ENCODE data around the gene RASA4B.
"Not testable (repeated sequence)": the region's sequence is repeated elsewhere in the genome, so short reads cannot be mapped to it uniquely, and the experiment has no call there.

The RASA4B gene

GRCh38 chr7:102459221-102459844 is 58.2 kb downstream of the RASA4B start:
- Histone ChIP-seq H3K4me3 (no peak overlapping the region), H3K27ac (no peak overlapping the region)

DNA sequence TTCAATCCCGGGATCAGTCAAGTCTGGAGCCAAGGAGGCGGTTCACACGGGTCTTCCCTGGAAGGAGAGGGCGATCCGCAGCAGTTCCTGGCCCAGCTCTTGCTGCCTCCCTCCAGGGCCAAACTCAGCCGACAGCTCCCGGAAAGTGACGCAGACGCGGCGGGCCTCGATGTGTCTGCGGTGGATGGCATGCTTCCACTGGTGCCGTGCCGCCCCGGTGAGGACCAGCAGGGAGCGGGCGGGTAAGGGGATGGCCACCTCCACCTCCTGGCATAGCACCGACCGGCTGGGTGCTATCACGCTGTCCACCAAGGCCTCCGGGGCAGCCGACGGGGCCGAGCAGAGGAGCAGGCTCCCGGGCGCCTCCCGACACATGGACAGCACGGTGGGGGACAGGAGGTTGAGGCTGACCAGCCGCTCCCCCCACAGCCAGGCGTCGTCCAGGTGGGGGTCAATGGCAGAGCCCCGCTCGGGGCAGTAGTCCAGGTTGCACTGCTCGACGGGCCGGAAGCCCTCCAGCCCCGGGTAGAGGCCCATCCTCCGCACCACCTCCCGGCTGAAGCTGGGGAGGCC is 60.1 kb downstream of the RASA4B start:
- Histone ChIP-seq H3K27ac (no peak overlapping the region), H3K4me3 (no peak overlapping the region)

- H3K4me3 ChIP-seq = no peak overlapping the region
- no peak overlapping the region for H3K27ac ChIP-seq
These were observed 61.2 kb downstream of the RASA4B start for GRCh38 chr7:102456327-102456726.

GRCh38 chr7:102455596-102455995 is 62.0 kb downstream of the RASA4B start:
- no peak overlapping the region for H3K4me3 ChIP-seq

DNA sequence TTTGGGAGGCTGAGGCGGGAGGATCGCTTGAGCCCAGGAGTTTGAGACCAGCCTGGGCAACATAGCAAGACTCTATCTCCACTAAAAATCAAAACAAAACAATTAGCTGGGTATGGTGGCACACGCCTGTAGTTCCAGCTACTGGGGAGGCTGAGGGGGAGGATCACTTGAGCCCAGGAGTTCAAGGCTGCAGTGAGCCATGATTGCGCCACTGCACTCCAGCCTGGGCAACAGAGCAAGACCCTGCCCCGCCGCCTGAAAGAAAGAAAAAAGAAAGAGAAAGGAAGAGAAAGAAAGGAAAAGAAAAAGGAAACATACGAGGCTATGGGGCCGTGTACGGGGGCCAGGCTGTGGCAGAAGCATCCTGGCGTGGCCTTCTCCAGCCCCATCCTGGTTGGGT is 62.6 kb downstream of the RASA4B start:
- not testable (repeated sequence) for H3K27ac ChIP-seq, H3K4me3 ChIP-seq

More at GRCh38 chr7:102455596-102455995, 62.0 kb downstream of the RASA4B start:
- no peak overlapping the region for H3K27ac ChIP-seq

DNA sequence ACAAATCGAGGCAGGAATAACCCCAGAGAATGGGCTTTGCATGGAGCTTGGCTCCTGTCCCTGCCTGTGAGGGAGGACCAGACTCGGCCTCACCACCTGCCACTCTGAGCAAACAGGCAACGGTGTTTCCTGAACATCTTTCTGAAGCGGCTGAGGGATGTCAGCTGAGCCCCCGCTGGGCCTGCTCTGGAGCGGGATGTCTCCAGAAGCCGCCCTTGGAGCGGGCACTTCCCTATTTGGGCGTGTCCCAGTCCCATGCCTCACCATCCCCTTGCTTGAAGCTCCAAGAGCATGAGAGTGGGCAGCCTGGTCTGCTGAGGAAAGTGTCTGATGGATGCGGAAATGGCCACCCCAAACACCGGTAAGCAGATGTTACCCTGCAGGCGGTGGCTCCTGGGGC is 63.1 kb downstream of the RASA4B start:
- Histone ChIP-seq H3K27ac (no peak overlapping the region), H3K4me3 (no peak overlapping the region)

DNA sequence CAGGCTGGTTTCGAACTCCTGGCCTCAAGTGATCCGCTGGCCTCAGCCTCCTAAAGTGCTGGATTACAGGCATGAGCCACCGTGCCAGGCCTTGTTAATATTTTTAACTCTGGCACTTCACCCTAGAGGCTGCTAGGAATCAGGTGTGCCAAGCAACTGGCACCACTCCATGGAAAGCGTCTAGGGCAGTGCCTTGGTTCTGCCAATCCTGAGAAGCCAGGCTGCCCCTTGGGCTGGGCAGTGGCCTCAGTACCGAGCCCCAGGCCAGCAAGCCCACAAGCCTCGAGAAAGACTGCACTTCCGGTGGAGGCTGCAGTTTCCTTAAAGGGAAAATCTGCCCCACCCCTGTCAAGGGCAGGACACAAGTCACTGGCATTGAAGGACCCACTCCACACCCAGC is 64.3 kb downstream of the RASA4B start:
- H3K4me3 ChIP-seq = no peak overlapping the region
- no peak overlapping the region for H3K27ac ChIP-seq

DNA sequence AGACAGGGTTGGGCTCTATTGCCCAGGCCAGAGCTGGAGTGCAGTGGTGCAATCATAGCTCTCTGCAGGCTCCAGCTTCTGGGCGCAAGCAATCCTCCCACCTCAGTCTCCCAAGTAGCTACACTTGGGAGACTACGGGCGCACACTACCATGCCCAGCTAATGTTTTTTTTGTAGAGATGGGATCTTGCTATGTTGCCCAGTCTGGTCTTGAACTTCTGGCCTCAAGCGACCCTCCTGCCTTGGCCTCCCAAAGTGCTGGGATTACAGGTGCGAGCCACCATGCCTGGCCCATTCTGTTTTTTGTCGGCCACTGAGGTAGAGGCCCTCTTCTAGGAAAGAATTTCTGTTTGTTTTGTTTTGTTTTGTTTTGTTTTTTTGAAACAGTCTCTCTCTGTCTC is 65.1 kb downstream of the RASA4B start:
- no peak overlapping the region for H3K27ac ChIP-seq
- no peak overlapping the region for H3K4me3 ChIP-seq

DNA sequence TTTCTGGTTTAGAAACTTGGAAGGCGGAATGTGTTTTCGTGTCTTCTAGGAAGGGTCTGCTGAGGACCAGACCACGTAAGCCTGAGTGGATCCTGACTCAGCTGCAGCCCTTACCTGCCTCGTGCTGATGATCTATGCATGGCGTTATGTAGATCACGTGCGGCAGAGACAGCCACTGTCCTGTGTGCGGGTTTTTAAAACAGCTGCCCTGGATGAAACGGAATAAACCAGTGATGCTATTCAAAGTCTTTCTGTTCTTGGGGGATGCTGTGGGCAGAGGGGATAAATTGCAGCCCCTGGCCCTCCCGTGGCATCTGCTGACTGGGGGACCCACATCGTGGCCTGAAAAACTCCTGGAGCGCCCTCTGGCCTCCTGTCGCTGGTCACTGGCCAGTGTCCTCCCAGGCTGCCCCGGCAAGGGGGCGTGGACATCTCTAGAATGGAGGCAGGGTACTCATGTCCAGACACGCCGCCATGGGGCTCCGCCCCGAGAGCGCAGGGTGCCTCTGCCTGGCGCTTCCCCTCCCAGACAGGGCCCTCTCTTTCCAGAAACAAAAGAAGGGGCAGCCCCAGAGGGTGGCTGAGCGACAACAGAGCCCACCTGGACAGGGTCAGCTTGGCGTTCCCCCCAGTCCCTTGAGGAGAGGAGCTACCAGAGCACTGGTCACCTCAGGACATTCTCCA is 66.1 kb downstream of the RASA4B start:
- no peak overlapping the region for H3K4me3 ChIP-seq
- H3K27ac ChIP-seq = no peak overlapping the region

DNA sequence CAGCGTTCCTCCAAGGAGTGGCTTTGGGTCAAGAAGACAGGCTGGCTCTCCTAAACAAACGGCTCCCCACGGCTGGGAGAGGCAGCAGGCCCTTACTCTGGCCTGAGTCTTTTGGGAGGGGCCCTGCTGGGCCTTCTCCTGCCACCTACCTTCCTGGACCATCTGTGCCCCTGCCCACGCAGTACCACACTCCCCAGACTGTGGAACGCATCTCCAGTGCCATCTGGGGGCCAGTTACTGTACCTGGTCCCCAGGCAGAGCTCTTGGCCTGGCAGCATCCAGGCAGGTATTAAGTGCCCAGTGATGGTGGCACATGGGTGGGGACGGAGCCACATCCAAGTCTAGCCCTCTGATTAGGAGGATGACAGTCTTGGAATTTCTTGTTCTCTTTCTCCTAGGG is 67.3 kb downstream of the RASA4B start:
- no peak overlapping the region for H3K4me3 ChIP-seq
- H3K27ac ChIP-seq = no peak overlapping the region

DNA sequence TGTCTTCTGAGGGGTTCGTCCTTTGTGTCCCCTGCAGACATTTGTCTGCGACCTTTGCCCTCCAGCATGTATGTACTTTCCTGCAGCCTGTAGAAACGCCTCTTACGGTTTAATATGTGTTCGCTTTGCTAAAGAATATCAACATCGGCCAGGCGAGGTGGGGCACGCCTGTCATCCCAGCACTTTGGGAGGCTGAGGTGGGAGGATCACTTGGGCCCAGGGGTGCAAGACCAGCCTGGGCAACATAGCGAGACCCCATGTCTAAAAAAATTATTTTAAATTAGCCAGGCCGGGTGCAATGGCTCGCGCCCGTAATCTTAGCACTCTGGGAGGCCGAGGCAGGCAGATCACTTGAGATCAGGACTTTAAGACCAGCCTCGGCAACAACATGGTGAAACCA is 68.4 kb downstream of the RASA4B start:
- no peak overlapping the region for H3K27ac ChIP-seq
- H3K4me3 ChIP-seq = no peak overlapping the region

- no peak overlapping the region for H3K27ac ChIP-seq
- H3K4me3 ChIP-seq = no peak overlapping the region
These were observed 70.3 kb downstream of the RASA4B start for GRCh38 chr7:102447311-102447710.

- Histone ChIP-seq H3K4me3 (no peak overlapping the region), H3K27ac (no peak overlapping the region)
These were observed 71.0 kb downstream of the RASA4B start for GRCh38 chr7:102446387-102447156.

DNA sequence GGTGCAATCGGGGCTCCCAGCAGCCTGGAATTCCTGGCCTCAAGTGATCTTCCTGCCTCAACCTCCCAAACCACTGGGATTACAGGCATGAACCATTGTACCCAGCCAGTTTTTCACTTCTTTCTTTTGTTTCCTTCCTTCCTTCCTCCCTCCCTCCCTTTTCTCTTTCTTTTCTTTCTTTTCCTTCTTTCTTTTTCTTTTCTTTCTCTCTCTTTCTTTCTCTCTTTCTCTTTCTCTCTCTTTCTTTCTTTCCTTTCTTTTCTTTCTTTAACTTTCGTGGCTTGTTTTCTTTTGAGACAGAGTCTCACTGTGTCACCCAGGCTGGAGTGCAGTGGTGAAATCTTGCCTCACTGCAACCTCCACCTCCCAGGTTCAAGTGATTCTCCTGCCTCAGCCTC is 71.9 kb downstream of the RASA4B start:
- H3K27ac ChIP-seq = peak overlapping the region in 1 of 21 experiments; percentile 27
- no peak overlapping the region for H3K4me3 ChIP-seq

DNA sequence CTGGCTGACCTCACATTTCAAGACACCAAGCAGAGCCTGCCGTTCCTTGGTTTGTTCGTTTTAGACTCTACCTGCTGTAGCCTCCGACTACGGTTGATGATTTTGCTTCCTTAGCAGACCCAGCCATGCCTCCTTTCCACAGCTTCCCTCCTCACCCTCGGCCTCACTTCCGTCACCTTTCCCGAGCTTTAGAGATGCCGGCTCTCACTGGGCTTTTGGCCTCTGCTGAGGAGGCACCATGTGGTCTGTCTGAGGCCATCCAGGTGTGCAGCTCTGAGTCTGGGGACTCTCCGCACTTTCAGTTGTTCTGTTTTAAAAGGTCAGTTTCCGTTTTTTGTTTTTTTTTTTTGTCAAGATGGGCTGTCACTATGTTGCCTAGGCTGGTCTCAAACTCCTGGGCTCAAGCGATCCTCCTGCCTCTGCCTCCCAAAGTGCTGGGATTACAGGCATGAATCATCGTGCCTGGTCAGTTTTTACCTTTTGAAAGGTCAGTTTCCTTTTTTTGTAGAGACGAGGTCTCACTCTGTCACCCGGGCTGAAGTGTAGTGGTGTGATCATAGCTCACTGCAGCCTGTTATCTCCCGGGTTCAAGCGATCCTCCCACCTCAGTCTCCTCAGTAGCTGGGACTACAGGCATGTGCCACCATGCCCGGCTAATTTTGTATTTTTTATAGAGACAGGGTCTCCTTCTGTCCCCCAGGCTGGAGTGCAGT is 72.5 kb downstream of the RASA4B start:
- Histone ChIP-seq H3K4me3 (no peak overlapping the region), H3K27ac (peak overlapping the region in 1 of 21 experiments; percentile 27)

DNA sequence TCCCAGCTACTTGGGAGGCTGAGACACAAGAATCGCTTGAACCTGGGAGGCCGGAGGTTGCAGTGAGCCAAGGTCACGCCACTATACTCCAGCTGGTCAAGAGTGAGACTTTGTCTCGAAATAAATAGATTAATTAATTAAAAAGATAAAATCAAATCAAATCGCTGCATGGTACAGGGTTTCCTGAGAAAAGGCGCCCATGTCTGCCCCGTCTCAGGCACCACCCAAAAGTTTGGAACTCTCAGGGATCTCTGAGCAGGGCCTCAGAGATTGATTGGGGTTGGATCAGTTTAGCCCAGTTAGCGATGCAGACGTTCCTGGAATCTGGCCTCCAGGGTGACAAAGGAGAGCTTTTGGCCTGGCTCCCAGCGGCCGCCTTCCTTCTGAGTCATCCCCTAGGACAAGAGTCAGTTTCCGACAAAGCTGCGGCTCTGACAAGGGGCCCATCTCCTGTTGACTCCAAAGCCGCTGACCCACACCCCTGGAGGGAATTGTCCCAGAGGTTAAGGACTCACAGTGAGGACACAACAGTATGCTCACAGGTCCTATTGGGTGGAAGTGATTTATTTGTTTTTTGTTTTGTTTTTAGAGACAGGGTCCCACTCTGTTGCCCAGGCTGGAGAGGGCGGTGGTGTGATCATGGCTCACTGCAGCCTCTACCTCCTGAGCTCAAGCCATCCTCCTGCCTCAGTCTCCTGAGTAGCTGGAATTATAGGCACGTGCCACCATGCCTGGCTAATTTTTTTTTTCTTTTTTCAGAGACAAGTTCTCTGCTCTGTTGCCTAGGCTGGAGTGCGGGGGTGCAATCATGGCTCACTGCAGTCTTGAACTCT is 77.4 kb downstream of the RASA4B start:
- Histone ChIP-seq H3K4me3 (no peak overlapping the region), H3K27ac (peak overlapping the region in 3 of 21 experiments; percentile 2 to 60 (median 27))

DNA sequence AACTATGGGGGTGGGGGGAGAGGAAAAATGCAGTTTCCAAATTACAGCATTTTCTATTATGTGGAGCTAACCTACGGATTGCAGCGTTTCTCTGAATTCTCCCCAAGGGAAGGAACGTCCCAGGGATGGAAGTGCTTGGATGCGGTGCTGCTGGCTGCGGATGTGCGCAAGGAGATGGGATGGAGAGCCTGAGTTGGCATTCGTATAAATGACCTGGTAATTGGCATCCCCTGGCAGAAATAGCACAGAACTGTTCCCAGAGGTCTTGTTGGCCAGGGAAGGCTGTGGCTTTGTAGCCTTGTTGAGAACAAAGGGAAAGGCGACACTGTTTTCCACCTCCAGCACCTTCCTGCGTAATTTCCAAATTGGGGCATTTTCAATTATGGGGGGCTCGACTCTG is 81.5 kb downstream of the RASA4B start:
- Histone ChIP-seq H3K4me3 (no peak overlapping the region), H3K27ac (no peak overlapping the region)

DNA sequence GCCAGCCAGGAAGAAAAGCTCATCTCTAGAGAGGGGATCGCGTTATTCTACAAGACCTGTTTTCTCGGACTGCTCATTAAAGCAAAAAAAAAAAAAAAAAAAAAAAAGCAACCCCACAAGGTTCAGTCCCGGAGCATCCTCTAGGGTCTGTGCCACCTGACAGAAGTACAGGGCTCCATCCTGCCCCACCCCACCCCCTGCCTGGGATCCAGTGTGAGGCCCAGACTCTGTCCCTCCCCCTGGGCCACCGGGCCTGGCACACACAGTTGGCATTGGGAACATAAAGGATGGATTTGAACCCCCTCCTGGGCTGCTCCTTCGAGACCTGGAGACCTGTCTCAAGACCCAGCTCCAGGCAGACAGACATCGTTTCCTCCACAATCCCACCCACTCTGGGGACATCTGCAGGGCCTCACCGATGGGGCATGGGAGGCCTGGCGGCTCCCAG is 83.5 kb downstream of the RASA4B start:
- H3K27ac ChIP-seq = peak overlapping the region in 20 of 21 experiments; percentile 61 to 99 (median 87)
- H3K4me3 ChIP-seq = peak overlapping the region; percentile 80 to 91 (median 82)
